NOMO-1 treated with DMSO at 0.1 percent for 48 hours (cell line): Measurements from ENCODE around the gene COL28A1.
"Not testable (repeated sequence)": the region's sequence is repeated elsewhere in the genome, so short reads cannot be mapped to it uniquely, and the experiment has no call there.

Experiments
- DNase-seq: peaks from one replicate; lab custom pipeline; 2025; ENCODE audit not compliant: unreplicated experiment; lab: John Stamatoyannopoulos, UW

The COL28A1 gene

DNA sequence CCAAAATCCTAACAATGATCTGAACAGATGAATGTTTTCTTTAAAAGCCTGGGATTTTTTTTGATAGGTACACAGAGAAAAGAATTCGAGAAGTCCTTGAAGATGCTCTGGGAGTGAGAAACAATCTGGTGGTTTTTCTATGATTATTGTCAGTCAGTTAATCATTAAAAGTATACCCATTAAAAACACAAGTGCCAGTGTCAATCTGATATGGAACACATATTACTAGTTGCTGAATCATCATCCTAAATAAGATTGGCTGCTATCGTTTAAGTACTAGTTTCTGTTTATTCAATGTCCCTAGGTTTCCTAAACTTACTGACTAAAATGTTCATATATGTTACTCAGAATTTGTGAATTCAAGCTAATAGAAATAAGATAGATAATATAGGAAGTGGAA is 16.1 kb downstream of the COL28A1 start:
- no peak for DNase-seq

DNA sequence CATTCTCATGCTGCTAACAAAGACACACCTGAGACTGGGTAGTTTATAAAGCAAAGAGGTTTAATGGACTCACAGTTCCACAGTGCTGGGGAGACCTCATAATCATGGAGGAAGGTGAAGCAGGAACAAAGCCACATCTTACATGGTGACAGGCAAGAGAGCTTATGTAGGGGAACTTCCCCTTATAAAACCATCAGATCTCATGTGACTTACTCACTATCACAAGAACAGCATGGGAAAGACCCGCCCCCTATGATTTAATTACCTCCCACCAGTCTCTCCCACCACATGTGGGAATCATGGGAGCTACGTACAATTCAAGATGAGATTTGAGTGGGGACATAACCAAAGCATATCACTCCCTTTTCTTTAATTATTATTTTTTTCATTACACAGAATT is 16.6 kb downstream of the COL28A1 start:
- no peak for DNase-seq

DNA sequence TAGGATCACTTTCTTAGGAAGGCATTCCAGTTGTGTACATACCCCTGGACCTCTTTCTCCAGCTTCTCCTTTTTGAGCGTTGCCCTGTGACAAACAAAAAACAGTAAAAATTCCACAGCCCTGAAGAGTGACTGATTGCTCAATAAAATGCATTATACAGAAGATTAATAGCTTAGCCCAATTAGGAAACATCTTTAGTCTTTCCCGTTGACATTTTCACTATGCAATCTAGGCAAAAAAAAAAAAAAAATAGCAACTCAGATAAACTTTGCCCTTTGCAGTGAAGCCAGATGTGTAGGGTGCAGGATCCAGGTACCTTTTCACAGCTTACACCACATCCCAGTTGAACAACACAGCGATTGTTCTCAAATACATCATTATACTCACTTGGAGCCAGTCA is 17.9 kb downstream of the COL28A1 start:
- peak; percentile 60 for DNase-seq

DNA sequence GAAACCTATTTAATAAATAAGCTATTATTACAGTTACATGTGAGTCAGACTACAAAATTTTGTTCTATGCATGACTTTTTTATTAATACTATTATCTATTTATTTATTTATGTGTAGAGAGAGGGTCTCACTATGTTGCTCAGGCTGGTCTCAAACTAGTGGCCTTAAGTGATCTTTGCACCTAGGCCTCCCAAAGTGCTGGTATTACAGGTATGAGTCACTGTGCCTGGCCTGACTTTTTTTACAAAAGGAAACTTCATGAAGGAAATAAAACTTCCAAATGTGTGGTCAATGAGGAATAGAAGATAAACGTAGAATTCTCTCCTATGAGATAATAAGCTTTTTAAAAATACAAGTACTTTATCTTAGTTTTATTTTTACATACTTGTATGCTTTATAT is 19.0 kb downstream of the COL28A1 start:
- DNase-seq, result no peak

DNA sequence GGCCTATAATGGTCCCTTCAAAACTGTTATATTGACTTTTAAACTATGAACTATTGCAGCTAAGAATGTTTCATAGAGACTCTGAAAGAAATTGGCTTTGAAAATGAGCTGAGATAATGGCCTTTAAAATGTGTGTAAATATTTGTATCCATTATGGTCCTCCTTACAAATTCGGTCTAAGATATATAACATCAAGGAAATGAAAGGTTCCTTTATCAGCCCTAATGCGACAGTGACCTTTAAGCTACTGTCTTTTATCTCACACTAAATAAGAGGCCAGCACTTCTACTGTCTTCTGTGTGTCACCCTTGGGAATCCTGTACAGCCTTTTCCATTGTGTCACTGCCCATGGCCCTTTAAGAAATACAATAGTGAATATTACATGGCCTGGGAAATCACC is 19.5 kb downstream of the COL28A1 start:
- no peak for DNase-seq

DNA sequence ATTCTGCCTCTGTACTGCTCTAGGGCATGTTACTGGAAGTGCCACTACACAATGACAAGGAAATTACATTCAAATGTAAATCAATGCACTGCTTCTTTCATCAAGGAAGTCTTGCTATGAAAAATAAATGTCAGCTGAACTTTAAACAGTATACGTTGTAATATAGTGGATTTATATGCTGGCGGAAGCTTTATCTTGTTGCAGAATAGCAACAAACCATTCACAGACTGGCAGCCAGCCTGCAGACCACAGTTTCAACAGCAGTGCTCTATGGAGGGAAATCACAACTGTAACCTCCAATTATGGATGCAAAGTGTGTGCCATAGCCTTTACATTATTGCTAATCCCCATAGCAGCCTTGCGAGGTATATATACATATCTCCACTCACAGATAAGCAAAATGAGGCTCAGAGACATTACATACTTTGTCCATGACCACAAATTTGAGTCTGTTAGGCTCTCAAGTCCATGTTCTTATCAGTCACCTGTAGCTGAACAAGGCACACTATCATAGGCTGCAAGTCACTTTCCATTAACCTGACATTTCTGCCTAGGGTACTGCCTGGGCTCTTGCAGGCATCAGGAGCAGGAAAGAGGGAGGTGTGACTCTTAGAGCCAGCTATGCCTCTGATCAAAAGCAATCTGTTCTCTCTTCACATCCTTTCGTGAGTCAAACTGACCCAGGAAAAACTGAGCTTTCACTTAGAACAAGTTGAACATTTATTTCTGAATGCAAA is 22.6 kb downstream of the COL28A1 start:
- DNase-seq, result no peak

DNA sequence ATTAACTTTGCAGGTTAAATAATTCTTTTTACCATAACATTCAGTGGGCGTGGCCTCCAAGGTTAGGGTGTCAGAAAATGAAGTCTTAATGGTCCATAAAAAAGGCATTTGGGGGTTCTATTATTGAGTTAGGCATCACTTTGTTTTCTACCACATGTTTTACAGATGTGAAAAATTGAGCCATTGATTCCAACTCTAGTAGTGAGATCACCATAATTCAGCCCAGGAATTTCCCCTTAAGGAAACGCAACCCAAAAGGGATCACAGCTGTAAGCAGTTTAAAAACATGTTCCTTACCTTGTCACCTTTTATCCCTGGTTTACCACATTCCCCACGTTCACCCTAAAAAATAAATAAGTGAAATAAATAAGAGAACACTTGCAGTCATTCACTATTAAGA is 24.9 kb downstream of the COL28A1 start:
- DNase-seq, result no peak

DNA sequence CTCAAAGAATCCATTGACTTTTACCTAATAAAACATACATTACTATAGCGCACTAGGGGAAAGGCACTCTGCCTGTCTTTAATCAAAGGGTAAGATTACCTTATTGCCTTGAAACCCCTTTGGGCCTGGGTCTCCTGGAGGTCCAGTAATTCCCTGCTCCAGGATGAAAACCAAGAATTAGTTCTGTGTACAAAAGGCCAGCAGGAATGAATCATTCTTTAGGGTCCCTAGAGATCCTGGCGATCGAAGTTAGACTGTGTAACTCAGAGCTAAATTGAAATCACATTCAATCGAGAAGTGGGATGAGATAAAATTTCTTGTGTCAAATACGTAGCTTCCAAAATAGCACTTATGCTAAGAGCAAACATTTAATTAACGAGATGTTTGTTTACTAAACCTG is 29.8 kb downstream of the COL28A1 start:
- no peak for DNase-seq

DNA sequence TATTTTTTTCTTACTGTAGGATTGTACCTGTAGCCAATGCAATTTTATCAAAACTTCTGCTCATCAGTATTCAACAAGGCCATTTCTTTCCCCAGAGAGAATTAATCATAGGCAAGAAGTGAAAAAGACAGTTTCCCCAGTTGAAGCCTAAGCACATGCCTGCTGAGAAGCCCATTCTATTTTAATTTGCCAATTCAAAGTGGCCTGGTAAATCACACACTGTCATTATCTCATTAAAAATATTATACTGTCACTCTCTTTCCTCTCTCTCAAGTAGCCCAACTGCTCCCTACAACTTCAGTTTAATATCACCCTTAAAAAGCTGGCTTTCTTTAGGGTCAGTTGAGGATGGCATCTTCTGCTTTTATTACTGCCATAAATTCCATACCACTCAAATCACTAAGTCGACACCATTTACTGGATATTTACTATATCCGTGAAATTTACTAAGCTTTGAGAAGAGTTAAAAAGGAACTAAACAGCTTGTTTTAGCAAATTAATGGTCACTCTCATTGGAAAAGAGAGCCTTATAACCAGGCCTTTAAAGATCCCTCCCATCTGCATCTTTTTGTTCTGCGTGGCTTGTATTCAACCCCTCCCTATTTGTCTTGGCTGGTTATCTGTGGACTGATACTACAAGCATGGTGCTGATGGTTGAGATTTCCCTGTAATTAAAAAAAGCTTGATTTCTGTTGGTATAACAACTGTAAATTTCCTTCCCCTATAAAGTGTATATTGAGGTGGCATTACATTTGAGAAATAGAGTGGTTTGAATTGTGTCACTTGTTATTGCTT is 30.6 kb downstream of the COL28A1 start:
- no peak for DNase-seq

DNA sequence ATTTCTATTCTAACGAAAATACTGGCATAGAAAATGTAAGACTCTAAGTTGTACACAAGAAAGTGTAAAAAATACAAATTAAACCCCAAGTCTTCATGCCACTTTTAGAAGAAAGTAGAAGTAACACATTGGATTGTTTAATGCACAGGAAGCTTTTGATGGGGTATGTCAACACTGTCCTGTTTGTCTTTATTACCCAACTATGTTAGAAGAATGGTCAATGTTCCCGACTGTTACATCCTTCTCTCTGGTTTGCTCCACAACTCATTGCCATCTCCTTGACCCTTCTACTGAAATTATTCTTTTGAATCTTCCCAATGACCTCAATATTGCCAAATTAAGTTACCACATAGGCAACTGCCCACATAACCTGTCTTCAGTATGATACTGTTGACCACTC is 35.8 kb downstream of the COL28A1 start:
- no peak for DNase-seq

DNA sequence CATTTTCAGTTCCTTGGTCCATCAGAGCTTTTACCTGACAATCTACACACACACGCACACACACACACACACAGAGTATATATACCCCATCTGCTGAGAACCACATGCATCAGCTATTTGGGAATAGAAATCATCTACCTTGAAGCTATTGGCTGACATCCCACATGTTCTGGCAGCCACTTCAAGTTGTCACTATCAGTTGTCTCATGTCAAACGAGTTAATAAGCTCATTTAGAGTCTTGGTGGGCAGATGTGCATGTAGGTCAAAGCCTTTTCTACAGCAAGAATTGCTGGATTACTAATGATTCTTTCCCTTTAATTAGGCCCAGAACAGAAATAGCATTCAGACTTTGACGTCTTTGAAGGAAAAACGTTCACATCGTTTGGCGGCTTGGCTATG is 36.8 kb downstream of the COL28A1 start:
- DNase-seq, result no peak

DNA sequence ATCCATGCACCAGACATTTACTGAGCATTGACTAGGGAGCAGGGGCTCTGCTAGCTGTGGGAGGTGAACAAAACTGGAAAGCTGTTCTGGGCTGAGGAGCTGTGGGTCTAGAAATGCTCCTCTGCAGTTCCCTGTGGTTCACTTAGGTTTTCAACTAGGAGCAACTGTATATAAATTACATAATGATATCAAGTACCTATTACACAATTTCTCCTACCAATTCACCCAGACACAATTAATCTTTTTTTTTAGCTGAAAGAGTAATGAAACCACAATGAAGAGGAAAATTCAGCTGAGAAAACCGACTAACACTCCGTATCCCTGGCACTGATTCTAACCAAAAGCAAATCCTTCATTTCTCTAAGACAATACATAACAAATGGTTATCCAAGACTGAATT is 39.4 kb downstream of the COL28A1 start:
- DNase-seq, result no peak

DNA sequence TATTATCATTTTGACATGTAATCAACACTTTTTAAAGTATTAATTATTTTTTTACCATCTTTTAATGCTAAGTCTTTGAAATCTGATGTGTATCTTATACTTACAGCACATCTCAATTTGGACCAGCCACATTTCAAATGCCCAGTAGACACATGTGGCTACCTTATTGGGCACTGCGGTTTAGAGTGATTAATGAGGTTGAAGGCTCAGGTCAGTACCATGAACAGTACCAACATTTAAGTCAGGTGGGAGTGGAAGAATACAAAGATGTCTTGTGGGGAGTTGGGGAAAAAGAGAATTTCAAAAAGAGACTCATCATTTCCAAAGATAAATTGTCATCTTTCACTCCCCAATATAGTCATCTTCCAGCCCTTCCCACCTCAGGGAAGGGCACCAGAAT is 40.5 kb downstream of the COL28A1 start:
- DNase-seq, result no peak

DNA sequence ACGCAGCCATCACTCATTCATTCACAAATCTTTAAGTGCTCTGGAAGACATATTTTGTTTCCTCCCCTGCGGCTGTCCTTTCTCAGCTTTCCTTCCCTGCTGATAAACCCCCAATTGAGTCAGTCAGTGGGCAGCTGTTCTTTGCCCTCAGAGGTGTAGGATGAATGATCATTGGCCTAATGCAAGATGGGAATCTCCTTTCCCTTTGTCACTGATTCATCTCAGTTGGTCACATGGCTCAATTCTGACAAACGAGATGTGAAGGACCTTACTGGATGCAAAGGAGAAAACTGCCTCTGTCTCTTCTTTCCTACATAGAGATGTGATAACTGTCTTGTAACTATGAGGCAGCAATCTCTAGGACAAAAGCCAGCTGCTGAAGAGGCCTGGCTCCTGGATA is 44.6 kb downstream of the COL28A1 start:
- DNase-seq, result no peak

DNA sequence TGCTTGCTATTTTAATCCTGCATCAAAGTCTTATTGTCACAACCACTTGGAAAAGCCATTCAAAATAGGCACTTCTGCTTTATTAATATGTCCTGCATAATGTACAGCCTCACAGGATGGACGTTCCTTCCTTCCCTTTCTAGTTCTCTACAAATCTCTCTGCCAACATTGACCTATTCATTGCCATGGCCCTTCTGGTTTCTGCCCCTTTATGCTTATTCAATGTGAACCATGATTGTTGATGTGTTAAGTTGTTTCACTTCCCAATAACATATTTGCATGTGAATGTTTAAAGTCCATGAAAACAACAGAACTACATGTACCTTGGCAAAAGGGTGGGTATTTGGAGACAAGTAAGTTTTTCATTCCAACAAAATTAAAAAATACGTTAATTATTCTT is 45.7 kb downstream of the COL28A1 start:
- DNase-seq, result no peak

DNA sequence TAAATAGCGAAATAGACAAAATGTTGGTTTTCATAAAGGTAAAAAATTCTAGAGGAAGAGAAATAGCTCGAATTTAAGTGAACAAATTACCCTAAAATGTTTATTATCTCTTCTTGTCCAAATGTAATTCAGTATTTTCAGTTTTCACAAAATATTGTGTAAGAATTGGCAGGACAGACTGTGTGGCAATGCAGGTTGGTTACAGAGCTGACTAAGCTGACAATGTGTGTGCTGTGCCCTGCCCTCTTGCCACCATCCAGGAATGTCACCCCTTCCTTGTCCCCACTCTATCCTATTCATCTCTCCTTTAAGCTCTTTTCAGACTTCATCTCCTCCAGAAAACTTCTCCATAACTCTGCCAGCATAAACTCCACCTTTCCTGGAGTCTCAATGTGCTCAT is 46.1 kb downstream of the COL28A1 start:
- DNase-seq, result no peak

DNA sequence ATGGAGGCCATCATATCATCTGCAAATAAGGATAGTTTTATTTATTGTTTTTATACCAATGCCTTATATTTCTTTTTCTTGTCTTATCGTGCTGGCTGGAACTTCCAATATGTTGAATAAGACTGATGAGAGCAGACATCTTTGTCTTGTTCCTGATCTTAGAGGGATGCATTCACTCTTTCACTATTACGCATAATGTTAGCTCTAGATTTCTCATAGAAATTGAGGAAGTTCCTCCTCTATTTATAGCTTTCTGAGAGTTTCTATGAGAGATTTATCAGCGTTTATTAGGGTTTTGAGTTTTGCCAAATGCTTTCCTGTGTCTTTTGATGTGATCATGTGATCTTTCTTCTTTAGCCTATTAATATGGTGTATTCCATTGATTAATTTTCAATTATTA is 49.3 kb downstream of the COL28A1 start:
- peak; percentile 16 for DNase-seq

DNA sequence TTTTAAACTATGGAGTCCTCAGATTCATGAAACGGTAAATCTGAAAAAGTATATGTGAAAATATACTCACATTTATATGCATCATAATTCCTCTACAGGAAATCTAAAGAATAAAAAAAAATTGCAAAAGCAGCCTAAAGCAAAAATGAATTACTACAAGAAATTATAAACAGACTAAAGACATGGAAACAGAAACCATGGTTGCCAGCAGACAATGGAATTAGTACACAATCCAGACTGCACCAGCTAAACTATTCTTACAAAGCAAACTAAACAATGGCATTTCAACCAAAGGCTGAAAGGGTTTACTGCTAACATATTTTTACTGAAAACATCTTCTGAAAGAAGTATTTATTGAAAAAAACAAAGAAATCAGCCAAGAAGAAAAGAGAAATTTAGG is 51.6 kb downstream of the COL28A1 start:
- no peak for DNase-seq

DNA sequence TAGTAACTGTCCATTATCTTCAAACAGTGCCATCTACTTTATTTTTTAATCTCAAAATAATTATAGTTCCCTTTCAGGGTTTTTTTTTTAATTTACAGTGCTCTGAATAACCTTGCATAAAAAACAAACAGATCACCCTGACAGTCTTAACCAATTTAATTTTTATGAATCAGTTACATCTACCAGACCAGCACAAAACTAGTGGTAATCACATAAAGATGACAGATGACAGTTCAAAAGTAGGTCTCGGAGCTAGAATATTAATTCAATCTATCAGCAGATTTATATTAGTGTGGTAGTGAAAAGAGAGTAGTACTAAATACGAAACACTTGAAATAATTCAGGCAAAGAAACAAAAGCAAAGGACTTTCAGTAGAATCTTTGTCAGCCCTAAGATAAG is 53.9 kb downstream of the COL28A1 start:
- DNase-seq, result no peak

DNA sequence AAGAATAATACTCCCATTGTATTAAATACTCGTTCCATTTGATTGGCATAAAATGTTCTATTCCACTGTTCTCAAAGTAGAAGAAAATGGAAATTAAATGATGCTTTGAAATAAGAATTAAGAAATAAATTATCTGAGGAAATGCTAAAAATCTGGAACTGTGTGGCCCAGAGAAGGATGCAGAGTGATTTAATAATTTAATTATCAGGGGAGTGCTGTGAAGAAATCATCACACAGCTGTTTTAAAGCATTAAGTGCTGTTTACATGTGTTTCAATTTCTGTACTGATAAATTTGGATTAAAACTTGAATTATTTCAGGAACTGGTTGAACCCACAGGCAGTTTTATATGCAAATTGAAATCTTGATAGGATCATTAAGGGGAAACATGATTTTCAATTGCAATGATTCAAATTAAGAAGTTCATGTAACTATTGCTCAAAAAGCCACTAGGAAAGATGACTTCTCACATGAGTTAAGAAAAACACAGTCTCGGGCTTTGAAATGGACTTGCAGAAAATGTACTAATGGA is 56.3 kb downstream of the COL28A1 start:
- DNase-seq, result no peak

DNA sequence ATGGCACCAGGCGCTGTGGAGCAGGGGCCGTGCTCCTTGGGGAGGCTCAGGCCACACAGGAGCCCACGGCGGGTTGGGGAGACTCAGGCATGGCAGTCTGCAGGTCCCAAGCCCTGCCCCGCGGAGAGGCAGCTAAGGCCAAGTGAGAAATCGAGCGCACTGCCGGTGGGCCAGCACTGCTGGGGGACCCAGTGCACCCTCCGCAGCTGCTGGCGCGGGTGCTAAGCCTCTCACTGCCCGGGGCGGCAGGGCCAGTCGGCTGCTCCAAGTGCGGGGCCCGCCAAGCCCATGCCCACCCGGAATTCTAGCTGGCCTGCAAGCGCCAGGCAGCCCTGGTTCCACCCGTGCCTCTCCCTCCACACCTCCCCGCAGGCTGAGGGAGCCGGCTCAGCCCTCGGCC is 57.1 kb downstream of the COL28A1 start:
- no peak for DNase-seq

DNA sequence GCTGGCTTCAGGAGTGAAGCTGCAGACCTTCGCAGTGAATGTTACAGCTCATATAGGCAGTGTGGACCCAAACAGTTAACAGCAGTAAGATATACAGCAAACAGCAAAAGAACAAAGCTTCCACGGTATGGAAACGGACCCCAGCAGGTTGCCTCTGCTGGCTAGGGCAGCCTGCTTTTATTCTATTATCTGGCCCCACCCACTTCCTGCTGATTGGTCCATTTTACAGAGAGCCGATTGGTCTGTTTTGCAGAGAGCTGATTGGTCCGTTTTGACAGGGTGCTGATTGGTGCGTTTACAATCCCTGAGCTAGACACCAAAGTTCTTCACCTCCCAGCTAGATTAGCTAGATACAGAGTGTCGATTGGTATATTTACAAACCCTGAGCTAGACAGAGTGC is 58.0 kb downstream of the COL28A1 start:
- DNase-seq, result not testable (repeated sequence)
